COLO829 (cell line): ENCODE measurements around the gene FAM83E.
"Not testable (repeated sequence)": the region's sequence is repeated elsewhere in the genome, so short reads cannot be mapped to it uniquely, and the experiment has no call there.

Source experiments
- DNase-seq: peaks from one replicate; pipeline ENCODE4 v3.0.0; 2012; ENCODE audit warnings: low spot score

Gene FAM83E

GRCh38 chr19:48614436-48615230, at the start of gene FAM83E:
Gene FAM83E, minus strand, starts transcription at chr19:48615076. Its CDS starts 1,704 bp downstream, at chr19:48613372.
- no peak for DNase-seq

- DNase-seq = no peak
Measured at GRCh38 chr19:48664476-48664875, 49.6 kb upstream of the FAM83E start.

GRCh38 chr19:48663667-48664066, 48.8 kb upstream of the FAM83E start:
- no peak for DNase-seq

- DNase-seq = no peak
Measured at GRCh38 chr19:48661711-48662090, 46.8 kb upstream of the FAM83E start.

- peak; percentile 98 for DNase-seq
Measured at GRCh38 chr19:48660852-48661710, 46.2 kb upstream of the FAM83E start.

GRCh38 chr19:48659768-48660167, 44.9 kb upstream of the FAM83E start:
- DNase-seq = no peak

- DNase-seq = no peak
Measured at GRCh38 chr19:48658483-48658882, 43.6 kb upstream of the FAM83E start.

- DNase-seq = not testable (repeated sequence)
Measured at GRCh38 chr19:48657828-48658227, 43.0 kb upstream of the FAM83E start.

- no peak for DNase-seq
Measured at GRCh38 chr19:48656840-48657474, 42.1 kb upstream of the FAM83E start.

- DNase-seq = no peak
Measured at GRCh38 chr19:48654299-48655059, 39.6 kb upstream of the FAM83E start.

GRCh38 chr19:48651683-48652048, 36.8 kb upstream of the FAM83E start:
- no peak for DNase-seq

- DNase-seq = no peak
Measured at GRCh38 chr19:48650974-48651682, 36.3 kb upstream of the FAM83E start.

GRCh38 chr19:48648134-48648533, 33.3 kb upstream of the FAM83E start:
- no peak for DNase-seq

GRCh38 chr19:48646722-48647216, 31.9 kb upstream of the FAM83E start:
- DNase-seq = no peak

- DNase-seq = peak; percentile 74
Measured at GRCh38 chr19:48646001-48646721, 31.3 kb upstream of the FAM83E start, which contains the start of gene CA11. Gene CA11, minus strand, starts transcription at chr19:48646187. Its CDS starts 555 bp downstream, at chr19:48645632.

- no peak for DNase-seq
Measured at GRCh38 chr19:48645620-48646000, 30.7 kb upstream of the FAM83E start.

- DNase-seq = peak; percentile 77
Measured at GRCh38 chr19:48644839-48645619, 30.2 kb upstream of the FAM83E start.

- no peak for DNase-seq
Measured at GRCh38 chr19:48644355-48644754, 29.5 kb upstream of the FAM83E start.

GRCh38 chr19:48642862-48643261, 28.0 kb upstream of the FAM83E start:
- DNase-seq = no peak

- DNase-seq = no peak
Measured at GRCh38 chr19:48641850-48642249, 27.0 kb upstream of the FAM83E start.
